ENCODE results near the gene ACAP3.
A peak's percentile ranks its signal among the peaks of the same experiment; 100 is the strongest.

Gene ACAP3

DNA sequence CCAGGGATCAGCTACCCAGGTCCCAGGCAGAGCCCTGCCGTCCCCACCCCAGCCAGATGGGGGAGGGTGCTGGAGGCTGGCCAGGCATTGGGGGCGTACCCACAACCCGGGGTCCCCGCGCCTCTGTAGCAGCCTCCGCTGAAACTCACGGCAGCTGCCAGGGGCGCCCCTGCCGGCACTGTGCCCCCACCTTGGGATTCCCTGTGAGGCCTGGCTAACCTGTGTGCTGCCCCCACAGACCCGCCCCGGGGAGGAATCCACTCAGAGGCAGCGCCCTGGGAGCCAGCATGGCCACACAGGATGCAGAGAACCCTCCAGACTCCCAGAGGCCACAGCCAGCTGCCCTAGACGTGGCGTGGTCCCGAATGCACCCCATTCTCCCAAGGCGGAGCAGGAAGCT, 37.7 kb upstream of the ACAP3 start:
- DNase-seq: no peak

DNA sequence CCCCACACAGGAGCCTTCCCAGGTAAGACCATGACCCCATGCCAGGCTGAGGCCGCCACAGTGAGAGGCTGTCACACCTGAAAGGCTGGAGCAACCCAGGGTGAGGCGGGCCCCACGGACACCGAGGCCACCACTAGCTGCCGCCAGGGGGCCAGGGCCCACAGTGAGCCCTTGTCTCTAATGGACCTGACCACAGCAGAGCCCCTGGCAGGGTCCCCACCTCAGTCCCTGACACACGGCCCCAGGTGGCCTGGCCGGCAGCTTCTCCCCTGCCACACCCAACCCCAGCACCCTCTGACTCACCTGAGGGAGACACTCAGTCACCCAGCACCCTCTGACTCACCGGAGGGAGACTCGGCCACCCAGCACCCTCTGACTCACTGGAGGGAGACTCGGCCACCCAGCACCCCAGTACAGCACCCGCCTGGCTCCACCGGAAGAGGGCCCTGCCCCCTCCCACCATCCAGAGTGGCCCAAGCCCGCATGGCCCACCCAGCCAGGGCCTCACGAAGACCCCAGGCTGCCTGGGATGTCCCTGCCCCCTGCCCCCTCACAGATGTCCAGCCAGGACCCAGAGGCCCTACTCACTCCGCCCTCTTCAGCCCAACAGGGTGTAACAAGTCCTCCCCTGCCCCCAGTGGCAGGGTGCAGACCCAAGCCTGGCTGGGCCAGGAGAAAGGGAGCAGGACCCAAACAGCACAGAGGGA, 37.1 kb upstream of the ACAP3 start:
- peak; percentile 58 for DNase-seq

DNA sequence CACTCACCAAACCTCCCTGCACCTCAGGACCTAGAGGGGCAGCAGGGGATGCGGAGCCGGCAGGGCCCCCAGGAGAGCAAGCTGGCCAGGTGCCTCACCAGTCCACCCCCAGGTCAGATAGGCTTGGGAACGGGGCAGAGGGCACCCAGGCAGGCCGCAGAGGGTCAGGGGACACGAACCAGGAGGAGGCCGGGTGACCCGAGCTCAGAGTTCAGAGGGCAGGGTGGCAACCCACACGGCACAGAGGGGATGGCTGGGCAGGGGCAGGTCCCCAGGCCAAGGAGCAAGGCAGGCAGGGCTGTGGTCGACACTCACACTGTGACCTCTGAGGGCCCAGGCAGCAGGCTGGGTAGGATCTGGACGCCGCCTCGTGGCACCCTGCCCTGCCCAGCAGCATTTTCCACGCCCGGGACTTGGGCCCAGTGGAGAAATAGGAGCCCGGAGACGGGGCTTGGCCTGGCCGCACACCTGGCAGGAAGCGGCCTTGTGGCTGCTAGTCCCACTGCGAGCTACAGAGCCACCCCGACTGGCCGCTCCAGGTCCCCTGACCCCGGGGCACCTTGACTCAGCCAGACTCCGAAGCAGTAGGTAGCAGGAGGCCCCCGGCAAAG, 36.2 kb upstream of the ACAP3 start:
- DNase-seq: no peak

DNA sequence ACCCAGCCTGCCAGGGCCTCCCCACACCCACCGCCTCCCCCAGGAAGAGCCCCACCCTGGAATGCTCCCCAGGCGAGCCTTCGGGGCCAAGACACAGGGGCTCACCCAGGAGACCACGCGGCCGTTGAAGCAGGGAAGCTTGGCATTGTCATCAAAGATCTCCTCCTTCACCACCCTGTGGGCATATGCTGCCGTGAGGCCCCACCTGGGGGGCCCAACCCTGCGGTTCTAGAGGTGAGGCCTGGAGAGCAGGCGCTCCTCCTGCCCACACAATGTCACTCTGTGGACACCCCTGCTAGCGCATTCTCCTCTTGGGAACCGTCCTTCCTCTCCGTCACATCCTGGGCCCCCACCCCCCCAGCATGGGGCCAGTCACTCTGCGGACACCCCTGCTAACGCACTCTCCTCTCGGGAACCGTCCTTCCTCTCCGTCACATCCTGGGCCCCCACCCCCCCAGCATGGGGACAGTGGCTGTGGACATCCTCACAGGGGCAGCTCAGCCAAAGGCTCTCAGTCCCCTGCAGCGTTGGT, 34.9 kb upstream of the ACAP3 start:
- DNase-seq: no peak

DNA sequence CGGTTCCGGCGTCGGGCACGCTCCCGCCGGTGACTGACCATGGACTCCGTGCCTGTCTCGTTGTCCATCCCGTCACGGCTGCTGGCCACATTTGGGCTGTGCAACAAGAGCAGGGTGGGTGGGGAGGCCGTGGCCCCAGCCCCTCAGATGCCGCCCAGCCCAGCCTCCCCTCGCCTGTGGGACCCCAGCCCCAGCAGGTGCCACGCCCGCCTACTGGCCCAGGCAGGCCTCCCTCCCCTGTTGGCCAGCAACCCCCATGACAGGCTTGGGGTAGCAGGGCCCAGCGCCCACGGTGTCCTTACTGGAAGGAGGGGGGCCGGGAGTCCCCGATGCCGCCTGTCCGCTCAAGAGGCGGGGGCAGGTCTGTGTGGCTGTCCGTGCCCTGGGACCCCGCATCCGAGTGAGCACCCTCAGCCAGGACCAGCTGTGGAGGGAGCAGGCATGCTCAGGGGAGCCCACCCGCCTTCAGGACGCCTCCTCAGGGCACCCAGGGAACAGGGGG, 34.4 kb upstream of the ACAP3 start:
- no peak for DNase-seq

DNA sequence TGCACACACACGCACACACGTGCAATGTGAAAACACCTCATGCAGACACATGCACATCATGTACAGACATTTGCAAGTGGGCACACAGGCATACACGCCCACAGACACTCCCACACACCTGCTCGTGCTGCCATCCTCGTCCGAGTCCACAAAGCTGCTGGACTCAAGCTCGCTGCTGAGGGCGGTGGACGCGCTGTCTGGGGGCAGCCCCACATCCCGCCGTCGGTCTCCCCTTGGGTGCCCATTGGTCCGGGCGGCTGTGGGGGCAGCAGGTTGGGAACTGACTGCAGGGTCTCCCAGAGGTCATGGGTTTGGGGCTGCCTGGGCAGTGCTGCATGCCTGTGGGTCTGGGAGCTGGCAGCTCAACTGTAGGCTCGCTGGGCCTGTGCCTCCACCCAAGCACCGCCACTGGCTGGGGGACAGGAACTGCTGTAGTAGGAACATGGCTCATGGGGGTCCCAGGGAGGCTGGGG, 33.9 kb upstream of the ACAP3 start:
- no peak for DNase-seq

DNA sequence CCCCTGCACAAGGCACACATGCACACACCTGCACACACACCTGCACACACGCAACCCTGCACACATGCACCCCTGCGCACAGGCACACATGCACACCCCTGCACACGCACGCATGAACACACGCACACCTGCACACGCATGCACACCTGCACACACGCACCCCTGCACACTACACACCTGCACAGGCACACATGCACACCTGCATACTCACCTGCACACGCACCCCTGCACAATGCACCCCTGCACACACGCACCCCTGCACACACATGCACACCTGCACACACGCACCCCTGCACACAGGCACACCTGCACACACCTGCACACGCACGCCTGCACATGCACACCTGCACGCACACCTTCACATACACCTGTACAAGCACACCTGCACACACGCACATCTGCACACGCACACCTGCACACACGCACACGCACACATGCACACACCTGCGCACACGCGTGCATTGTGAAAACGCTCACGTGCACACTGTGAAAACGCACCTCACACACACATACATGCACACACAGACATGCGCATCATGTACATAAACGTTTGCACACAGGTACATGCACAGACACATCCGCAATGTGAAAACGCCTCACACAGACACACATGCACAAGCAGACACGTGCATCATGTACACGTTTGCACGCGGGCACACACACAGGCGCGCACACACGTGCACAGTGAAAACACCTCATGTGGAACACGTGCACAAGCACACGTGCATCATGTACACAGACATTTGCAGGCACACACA, 33.2 kb upstream of the ACAP3 start:
- no peak for DNase-seq

DNA sequence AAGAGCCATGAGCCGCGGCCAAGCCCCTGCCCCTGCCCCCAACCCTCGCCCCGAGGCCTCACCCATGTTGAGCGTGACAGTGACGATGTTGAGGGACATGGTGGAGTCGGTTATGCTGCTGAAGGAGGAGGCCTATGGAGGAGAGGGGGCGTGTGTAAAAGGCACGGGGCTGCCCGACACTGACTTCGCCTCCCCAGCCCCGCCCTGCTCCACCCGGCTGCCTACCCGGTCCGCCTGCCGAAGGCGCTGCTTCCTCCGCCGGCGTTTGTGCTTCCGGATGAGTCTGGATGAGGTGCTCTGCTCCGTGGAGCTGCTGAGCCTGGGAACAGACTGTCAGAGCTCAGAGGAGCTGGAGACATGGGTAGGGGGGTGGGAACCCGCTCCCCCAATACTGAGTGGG, 32.5 kb upstream of the ACAP3 start:
- no peak for DNase-seq

DNA sequence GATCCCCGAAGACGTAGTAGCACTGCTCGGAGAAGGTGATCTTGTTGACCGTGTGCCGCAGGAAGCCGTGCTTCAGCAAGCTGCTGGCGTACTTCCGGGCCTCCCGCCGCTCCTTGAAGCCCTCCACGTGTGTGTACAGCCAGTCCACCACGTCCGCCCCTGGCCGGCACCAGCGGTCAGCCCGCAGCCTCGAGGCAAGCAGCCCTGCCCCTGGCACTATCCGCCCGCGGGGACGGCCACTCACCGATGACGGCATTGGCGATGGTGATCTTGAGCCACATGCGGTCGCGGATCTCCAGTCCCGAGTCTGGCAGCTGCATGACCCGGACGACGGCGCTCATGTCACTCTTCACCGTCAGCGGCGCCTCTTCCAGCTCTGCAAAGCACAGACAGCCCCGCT, 30.5 kb upstream of the ACAP3 start:
- no peak for DNase-seq

DNA sequence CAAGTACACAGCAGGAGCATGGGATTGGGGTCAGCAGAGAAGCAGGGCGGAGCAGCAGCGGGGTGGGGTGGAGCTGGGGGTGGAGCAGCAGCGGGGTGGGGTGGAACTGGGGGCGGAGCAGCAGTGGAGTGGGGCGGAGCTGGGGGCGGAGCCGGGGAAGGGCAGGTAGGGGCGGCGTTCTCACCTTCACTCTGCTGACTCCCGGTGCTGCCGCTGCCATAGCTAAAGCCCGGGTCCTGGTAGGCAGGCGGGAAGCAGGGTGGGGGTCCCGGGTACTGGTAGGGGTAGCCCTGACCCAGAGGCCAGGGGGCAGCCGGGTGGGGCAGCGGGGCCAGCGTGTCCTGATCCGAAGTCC, 30.0 kb upstream of the ACAP3 start:
- no peak for DNase-seq

DNA sequence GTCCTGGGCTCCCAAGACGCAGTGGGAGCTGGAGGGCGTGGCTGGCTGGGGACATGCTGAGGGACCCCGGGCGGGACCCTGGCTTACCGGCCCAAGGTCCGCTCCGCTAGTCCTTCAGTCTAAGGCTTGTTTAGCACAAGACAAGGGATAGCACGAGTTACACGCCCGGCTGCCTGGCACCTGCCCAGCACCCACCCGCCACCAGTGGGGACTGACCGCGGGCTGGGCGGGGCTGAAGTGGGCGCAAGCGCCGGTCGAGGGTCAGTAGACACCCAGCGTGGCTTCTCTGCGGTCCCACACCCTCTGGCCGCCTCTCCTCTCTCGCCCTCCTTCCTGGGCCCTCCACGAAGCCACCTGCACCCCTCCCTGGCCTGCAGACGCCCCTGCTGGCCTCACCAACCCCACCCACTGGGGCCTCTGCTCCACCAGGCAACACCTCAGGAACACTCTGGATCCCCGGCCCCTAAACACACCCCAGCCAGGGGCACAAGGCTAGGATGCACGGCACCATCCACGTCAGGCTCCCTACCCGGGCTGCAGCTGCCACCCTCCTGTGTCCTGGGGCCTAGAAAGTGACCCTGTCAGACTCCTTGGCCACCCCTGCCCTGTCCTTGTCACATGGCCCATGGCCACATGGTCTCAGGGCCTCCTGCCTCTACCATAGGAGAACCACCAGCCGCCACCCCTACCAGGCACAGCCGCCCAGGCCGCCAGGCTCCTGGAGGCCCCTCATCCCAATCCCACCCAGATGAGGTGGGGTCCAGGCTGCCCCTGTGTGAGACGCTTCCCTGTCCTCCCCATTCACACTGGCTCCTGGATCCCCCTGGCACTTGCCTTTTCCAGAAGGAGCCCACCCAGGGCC, 29.4 kb upstream of the ACAP3 start:
- no peak for DNase-seq

DNA sequence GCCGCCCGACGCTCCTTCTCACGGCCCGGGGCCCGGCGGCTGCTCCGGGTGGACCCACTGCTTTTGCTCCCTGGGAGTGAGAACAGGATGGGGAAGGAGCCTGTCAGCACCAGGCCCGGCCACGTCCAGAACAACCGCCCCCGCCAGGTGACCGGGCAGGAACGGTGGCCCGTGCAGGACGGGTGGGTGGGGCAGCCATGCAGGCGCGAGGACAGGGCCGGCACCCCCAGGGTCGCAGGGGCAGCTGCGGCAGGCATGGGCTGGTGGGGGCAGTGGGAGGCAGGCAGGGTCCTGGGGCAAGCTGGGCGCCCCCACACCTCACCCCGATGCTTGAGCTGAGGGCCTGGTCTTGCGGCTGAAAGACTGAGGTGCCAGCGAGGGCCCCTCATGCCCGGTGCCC, 28.7 kb upstream of the ACAP3 start:
- no peak for DNase-seq

DNA sequence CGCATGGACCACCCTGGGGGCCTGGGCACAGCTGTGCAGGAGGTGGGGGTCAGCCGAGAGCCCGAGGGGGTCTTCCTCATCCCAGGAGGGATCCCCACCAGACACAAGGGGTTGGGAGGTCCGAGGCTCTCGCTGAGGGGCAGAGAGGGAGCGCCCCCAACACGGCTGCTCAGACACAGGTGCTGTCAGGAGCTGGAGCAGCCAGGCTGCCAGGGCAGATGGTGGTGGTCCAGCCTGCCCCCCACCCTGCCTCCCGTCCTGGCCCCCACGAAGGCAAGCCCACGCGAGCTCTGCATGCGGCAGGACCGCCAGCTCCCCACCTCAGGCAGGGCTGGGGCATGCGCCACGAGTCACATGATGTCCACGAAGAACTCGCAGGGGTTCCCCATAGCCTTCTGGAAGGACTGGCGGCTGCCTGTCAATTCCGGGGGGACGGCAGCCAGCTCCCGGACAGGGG, 28.1 kb upstream of the ACAP3 start:
- no peak for DNase-seq

DNA sequence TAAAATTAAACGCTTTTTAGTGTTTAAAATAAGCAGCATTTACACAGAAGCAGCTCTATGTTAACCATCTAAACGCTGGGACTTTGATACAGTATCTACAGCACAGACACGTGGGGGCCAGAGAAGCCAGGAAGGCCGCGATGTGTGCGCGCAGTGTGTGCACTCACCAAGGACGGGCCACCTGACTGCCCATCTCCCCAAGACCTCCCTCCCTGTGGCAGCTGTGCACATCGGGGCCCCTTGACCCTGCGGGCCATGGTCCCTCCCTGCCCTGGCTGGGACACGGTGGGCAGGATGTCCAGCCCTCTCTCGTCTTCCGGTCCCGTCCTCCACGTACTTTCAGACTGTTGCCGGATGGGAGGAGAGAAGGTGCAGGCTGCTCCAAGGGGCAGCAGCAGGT, 27.6 kb upstream of the ACAP3 start:
- no peak for DNase-seq

DNA sequence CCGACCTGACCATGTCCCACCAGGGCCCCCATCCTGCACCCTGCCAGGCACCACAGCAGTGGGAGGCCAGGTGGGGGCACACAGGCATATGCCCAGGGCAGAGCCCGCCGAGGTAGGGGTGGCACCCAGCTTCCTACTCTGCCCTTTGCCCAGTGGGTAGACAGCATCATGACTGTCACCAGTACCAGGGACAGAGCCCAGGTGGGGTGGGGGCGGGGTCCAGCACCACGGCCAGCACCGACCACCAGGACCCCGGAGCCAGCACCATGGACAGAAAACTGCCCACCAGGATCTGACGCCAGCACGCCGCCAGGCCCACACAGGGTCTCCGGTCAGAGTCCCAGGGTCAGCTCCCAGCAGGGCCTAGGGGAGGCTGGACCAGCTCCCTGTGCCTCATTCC, 27.1 kb upstream of the ACAP3 start:
- DNase-seq: no peak

DNA sequence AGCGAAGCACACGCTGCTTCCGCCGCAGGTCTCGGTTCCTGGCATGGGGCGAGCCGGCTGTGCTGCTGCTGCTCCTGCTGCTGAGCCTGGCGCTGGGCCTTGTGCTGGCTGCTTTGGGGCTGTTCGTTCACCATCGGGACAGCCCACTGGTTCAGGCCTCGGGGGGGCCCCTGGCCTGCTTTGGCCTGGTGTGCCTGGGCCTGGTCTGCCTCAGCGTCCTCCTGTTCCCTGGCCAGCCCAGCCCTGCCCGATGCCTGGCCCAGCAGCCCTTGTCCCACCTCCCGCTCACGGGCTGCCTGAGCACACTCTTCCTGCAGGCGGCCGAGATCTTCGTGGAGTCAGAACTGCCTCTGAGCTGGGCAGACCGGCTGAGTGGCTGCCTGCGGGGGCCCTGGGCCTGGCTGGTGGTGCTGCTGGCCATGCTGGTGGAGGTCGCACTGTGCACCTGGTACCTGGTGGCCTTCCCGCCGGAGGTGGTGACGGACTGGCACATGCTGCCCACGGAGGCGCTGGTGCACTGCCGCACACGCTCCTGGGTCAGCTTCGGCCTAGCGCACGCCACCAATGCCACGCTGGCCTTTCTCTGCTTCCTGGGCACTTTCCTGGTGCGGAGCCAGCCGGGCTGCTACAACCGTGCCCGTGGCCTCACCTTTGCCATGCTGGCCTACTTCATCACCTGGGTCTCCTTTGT, 26.0 kb upstream of the ACAP3 start:
- DNase-seq: no peak

DNA sequence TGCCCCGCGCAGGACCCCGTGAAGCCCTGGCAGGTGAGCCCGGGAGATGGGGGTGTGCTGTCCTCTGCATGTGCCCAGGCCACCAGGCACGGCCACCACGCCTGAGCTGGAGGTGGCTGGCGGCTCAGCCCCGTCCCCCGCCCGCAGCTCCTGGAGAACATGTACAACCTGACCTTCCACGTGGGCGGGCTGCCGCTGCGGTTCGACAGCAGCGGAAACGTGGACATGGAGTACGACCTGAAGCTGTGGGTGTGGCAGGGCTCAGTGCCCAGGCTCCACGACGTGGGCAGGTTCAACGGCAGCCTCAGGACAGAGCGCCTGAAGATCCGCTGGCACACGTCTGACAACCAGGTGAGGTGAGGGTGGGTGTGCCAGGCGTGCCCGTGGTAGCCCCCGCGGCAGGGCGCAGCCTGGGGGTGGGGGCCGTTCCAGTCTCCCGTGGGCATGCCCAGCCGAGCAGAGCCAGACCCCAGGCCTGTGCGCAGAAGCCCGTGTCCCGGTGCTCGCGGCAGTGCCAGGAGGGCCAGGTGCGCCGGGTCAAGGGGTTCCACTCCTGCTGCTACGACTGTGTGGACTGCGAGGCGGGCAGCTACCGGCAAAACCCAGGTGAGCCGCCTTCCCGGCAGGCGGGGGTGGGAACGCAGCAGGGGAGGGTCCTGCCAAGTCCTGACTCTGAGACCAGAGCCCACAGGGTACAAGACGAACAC, 25.2 kb upstream of the ACAP3 start:
- DNase-seq: no peak

DNA sequence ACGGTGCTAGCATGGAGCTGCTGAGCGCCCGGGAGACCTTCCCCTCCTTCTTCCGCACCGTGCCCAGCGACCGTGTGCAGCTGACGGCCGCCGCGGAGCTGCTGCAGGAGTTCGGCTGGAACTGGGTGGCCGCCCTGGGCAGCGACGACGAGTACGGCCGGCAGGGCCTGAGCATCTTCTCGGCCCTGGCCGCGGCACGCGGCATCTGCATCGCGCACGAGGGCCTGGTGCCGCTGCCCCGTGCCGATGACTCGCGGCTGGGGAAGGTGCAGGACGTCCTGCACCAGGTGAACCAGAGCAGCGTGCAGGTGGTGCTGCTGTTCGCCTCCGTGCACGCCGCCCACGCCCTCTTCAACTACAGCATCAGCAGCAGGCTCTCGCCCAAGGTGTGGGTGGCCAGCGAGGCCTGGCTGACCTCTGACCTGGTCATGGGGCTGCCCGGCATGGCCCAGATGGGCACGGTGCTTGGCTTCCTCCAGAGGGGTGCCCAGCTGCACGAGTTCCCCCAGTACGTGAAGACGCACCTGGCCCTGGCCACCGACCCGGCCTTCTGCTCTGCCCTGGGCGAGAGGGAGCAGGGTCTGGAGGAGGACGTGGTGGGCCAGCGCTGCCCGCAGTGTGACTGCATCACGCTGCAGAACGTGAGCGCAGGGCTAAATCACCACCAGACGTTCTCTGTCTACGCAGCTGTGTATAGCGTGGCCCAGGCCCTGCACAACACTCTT, 24.5 kb upstream of the ACAP3 start:
- DNase-seq: no peak

DNA sequence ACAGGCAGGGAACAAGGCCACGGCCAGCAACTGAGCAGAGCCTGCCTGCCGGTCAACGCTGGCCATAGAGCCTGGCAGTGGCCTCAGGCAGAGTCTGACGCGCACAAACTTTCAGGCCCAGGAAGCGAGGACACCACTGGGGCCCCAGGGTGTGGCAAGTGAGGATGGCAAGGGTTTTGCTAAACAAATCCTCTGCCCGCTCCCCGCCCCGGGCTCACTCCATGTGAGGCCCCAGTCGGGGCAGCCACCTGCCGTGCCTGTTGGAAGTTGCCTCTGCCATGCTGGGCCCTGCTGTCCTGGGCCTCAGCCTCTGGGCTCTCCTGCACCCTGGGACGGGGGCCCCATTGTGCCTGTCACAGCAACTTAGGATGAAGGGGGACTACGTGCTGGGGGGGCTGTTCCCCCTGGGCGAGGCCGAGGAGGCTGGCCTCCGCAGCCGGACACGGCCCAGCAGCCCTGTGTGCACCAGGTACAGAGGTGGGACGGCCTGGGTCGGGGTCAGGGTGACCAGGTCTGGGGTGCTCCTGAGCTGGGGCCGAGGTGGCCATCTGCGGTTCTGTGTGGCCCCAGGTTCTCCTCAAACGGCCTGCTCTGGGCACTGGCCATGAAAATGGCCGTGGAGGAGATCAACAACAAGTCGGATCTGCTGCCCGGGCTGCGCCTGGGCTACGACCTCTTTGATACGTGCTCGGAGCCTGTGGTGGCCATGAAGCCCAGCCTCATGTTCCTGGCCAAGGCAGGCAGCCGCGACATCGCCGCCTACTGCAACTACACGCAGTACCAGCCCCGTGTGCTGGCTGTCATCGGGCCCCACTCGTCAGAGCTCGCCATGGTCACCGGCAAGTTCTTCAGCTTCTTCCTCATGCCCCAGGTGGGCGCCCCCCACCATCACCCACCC, 23.6 kb upstream of the ACAP3 start, which contains the start of gene TAS1R3:
TSS of gene TAS1R3 (plus strand) at position 213 of the 898 bp plus-strand sequence. CDS start at position 279, 66 bp downstream.
- DNase-seq: no peak
